IPS DF 4.7 (cell line): Measurements from ENCODE around the gene RAP1B.

ENCODE experiments used
- DNase-seq: peaks from one replicate; pipeline ENCODE4 v3.0.0-alpha.2; 2013; ENCODE audit warnings: low spot score; ENCODE audit errors: extremely low read depth

Gene RAP1B

DNA sequence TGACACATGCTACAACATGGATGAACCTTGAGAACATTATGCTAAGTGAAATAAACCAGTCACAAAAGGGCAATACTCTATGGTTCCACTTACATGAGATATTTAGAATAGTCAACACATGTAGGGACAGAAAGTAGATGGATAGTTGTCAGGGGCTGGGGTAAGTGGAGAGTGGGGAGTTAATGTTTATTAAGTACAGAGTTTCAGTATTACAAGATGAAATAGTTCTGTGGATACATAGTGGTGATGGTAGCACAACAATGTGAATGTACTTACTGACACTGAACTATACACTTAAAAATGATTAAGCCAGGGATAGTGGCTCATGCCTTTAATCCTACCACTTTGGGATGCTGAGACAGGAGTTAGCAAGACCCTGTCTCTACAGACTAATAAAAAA lies 84.8 kb downstream of the RAP1B start:
- DNase-seq, result no peak

DNA sequence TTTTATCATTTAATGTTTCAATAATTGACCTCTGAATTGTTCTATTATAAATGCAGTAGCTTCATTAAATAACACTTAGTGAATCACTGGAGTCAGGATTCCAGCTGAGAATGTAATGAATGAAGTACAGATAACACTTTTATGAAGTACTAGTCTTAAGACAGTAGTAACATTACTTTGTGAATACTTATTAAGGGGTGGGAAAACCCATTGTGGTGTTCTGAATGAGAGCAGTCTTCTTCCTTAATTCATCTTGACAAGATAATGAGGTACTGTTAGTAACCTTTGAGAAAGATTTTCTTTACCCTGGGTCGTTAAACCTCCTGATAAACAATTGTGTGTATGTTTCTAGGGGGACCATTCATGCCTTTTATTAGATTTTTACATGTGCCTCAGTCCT lies 88.8 kb downstream of the RAP1B start:
- DNase-seq, result no peak
